B cell (primary cell): Measurements from ENCODE around the gene PRR20C. TPM values are rescaled to one million over a fixed set of nuclear protein-coding genes. Genes with fewer than 3 reads are reported as not detected.

Experiments
- ATAC-seq: fragments of 200-7000 bp; cut with Tn5 transposase; one replicate; pipeline ENCODE4 v1.10.0; 2021; ENCODE audit warnings: low read depth, mild to moderate bottlenecking, moderate number of reproducible peaks, moderate library complexity
- CTCF ChIA-PET: fragments of 350-600 bp; sonication (Branson Sonifier 250); formaldehyde crosslinking; loops from one replicate; lab custom pipeline; 2021; ENCODE audit warnings: antibody characterized with exemption, inconsistent platforms; lab: Charles Lee
- POLR2A ChIA-PET: fragments of 350-600 bp; sonication (Branson Sonifier 250); formaldehyde crosslinking; loops from one replicate; lab custom pipeline; 2021; ENCODE audit warnings: antibody characterized with exemption; lab: Charles Lee
- DNase-seq: peaks from one replicate; pipeline ENCODE4 v3.0.0; 2013
- H2AFZ ChIP-seq: 2 replicates; pipeline ENCODE4 v1.6.1; 2012; ENCODE audit warnings: mild to moderate bottlenecking, low read depth, low read length; ENCODE audit not compliant: insufficient read depth, poor library complexity, severe bottlenecking
- H3K27ac ChIP-seq, 2 donors: 1 replicate in 1 of 2; 2 replicates in 1 of 2; pipeline ENCODE4 v1.5.1; 2012 to 2013; ENCODE audit warnings: low read length in 2 of 2, mild to moderate bottlenecking in 2 of 2, moderate library complexity in 1 of 2
- H3K27me3 ChIP-seq, 4 experiments: fragments of 200-600 bp in 1 of 4; sonication (generic) in 1 of 4; replicated peaks in 1 of 4; 1 replicate in 2 of 4; 2 replicates in 2 of 4; pipeline versions ENCODE4 v1.6.1 to v1.7.0; 2013 to 2016; ENCODE audit warnings: low read length in 3 of 4, mild to moderate bottlenecking in 2 of 4, mixed read lengths in 1 of 4, moderate library complexity in 1 of 4; ENCODE audit not compliant: insufficient read depth in 4 of 4, control insufficient read depth in 3 of 4; ENCODE audit errors: control extremely low read depth in 1 of 4
- H3K36me3 ChIP-seq, 2 experiments: replicated peaks in 1 of 2; 1 replicate in 1 of 2; 2 replicates in 1 of 2; pipeline versions ENCODE4 v1.6.1 to v1.7.1; 2013; ENCODE audit warnings: low read length in 1 of 2; ENCODE audit not compliant: insufficient read depth in 2 of 2, control insufficient read depth in 1 of 2; ENCODE audit errors: control extremely low read depth in 1 of 2, extremely low read depth in 1 of 2
- H3K4me1 ChIP-seq, 2 donors: fragments of 200-600 bp in 1 of 2; sonication (generic) in 1 of 2; 1 replicate in 1 of 2; 2 replicates in 1 of 2; pipeline versions ENCODE4 v1.5.1 to v1.6.1; 2013 to 2017; ENCODE audit warnings: low read length in 2 of 2; ENCODE audit not compliant: control insufficient read depth in 2 of 2, insufficient read depth in 2 of 2
- H3K4me2 ChIP-seq: replicated peaks from 2 replicates; pipeline ENCODE3; 2012; ENCODE audit warnings: mild to moderate bottlenecking, low read depth, low read length; ENCODE audit not compliant: poor library complexity, severe bottlenecking
- H3K4me3 ChIP-seq, 5 experiments: fragments of 200-600 bp in 1 of 5; sonication (generic) in 1 of 5; 1 replicate in 3 of 5; 2 replicates in 2 of 5; pipeline versions ENCODE4 v1.5.1 to v1.7.0; 2011 to 2016; ENCODE audit warnings: low read length in 4 of 5, mild to moderate bottlenecking in 4 of 5, low read depth in 2 of 5, control low read depth in 1 of 5, moderate library complexity in 1 of 5; ENCODE audit not compliant: insufficient read depth in 1 of 5; ENCODE audit errors: control extremely low read depth in 1 of 5, extremely low read depth in 1 of 5
- H3K79me2 ChIP-seq: fragments of 200-600 bp; sonication (generic); one replicate; pipeline ENCODE4 v1.6.0; 2016; ENCODE audit warnings: low read length; ENCODE audit not compliant: control insufficient read depth, insufficient read depth
- H3K9ac ChIP-seq: fragments of 200-600 bp; sonication (generic); 2 replicates; pipeline ENCODE4 v1.6.1; 2017; ENCODE audit warnings: mild to moderate bottlenecking, low read length, moderate library complexity
- H3K9me3 ChIP-seq, 3 donors: one replicate each; pipeline versions ENCODE4 v1.6.1 to v1.7.1; 2013; ENCODE audit warnings: low read length in 2 of 3; ENCODE audit not compliant: control insufficient read depth in 2 of 3, insufficient read depth in 1 of 3; ENCODE audit errors: control extremely low read depth in 1 of 3
- H4K20me1 ChIP-seq: 2 replicates; pipeline ENCODE4 v1.6.0; 2012; ENCODE audit warnings: mild to moderate bottlenecking, low read length; ENCODE audit not compliant: insufficient read depth, control insufficient read depth, poor library complexity, severe bottlenecking
- H3K27ac Mint-ChIP-seq: one replicate; pipeline ENCODE4 v1.8.0; 2021; ENCODE audit warnings: mixed read lengths
- H3K27me3 Mint-ChIP-seq: one replicate; pipeline ENCODE4 v1.8.0; 2021; ENCODE audit warnings: mixed read lengths
- H3K4me1 Mint-ChIP-seq: one replicate; pipeline ENCODE4 v1.8.0; 2021; ENCODE audit warnings: mixed read lengths
- H3K4me3 Mint-ChIP-seq: one replicate; pipeline ENCODE4 v1.8.0; 2021; ENCODE audit warnings: mixed read lengths
- H3K9me3 Mint-ChIP-seq: one replicate; pipeline ENCODE4 v1.8.0; 2022; ENCODE audit warnings: mixed read lengths; ENCODE audit not compliant: insufficient read depth
- CTCF ChIP-seq: fragments of 200-600 bp; IDR thresholded peaks from one replicate; pipeline ENCODE4 v1.8.0; 2022; ENCODE audit warnings: antibody characterized with exemption, mild to moderate bottlenecking
- EZH2 ChIP-seq: IDR thresholded peaks from 2 replicates; pipeline ENCODE4 v1.6.1; 2012; ENCODE audit warnings: borderline replicate concordance, low read depth, mild to moderate bottlenecking, moderate library complexity, low read length; ENCODE audit not compliant: insufficient read depth, poor library complexity, severe bottlenecking
- WGBS: methylation state at CpG from one replicate; pipeline ENCODE4 v1.1.5; 2013; ENCODE audit warnings: missing lambda C conversion rate; ENCODE audit not compliant: insufficient coverage; 5-methylcytosine and 5-hydroxymethylcytosine counted together
- intact Hi-C: fragments of 100-400 bp; cut with micrococcal nuclease; formaldehyde crosslinking; loops from one replicate; pipeline ENCODE4 v1.10.0; 2022
- polyA plus RNA-seq: library from polyadenylated mRNA; depleted of rRNA; stranded (reverse); fragments of >200 nt; gene quantifications from 2 replicates; pipeline ENCODE4 v1.2.3, GENCODE V29; 2012
- small RNA-seq: library from RNA; depleted of rRNA; stranded (forward); fragments of <200 nt; gene quantifications from one replicate; pipeline ENCODE3, GENCODE V24; 2012; ENCODE audit warnings: low replicate concordance, low read depth; ENCODE audit not compliant: insufficient read length
- total RNA-seq, 2 donors: library from RNA; stranded (reverse); fragments of 120-200 nt in 1 of 2; gene quantifications; 1 replicate in 1 of 2; 2 replicates in 1 of 2; pipeline versions ENCODE4 v1.2.3 to v1.2.4, GENCODE V29; 2013 to 2022

PRR20C gene
- total and polyA plus RNA-seq, 2 donors (not counting 1 experiment from before 2014, with no cell fraction given): not detected

GRCh38 chr13:57191667-57192066, 37.8 kb downstream of the PRR20C start:
- TF ChIP-seq CTCF (no peak), EZH2 (no peak)
- Mint-ChIP-seq H3K9me3 (no peaks in the 10 kb centered on the region), H3K4me1 (no peaks in the 10 kb centered on the region), H3K4me3 (no peak overlapping the region), H3K27me3 (no peaks in the 10 kb centered on the region), H3K27ac (no peak overlapping the region)
- no peaks in the 10 kb centered on the region for H3K36me3 ChIP-seq
- DNase-seq (no peak), ATAC-seq (no peak)
- H3K4me2 ChIP-seq: no peak overlapping the region
- no peak overlapping the region for H3K27ac ChIP-seq
- H3K9ac ChIP-seq: no peak overlapping the region
- intact Hi-C loops: no loop called here
- H3K4me3 ChIP-seq: no peak overlapping the region
- ChIA-PET CTCF (no interaction called here), POLR2A (no interaction called here)
- H2AFZ ChIP-seq: no peak overlapping the region
- no peaks in the 10 kb centered on the region for H4K20me1 ChIP-seq
- no peaks in the 10 kb centered on the region for H3K4me1 ChIP-seq
- no peaks in the 10 kb centered on the region for H3K27me3 ChIP-seq
- no CpG with 5 or more reads among the region's 1 CpG for WGBS
- H3K9me3 ChIP-seq: no peaks in the 10 kb centered on the region
- H3K79me2 ChIP-seq: no peaks in the 10 kb centered on the region

Small RNAs within 50 kb of the gene (small RNA-seq; reads per million reads assigned to genes)
- not detected for gene PRR20FP

Other genes starting within 250 kb of the PRR20C start
- not detected in 2 replicates for gene PRR20A, start 13.1 kb upstream of the PRR20C start, total RNA-seq
- gene PRR20A, start 13.1 kb upstream of the PRR20C start, polyA plus RNA-seq: not detected in 2 replicates
- gene PRR20B, start 6.6 kb upstream of the PRR20C start, total RNA-seq: not detected in 2 replicates
- gene PRR20B, start 6.6 kb upstream of the PRR20C start, polyA plus RNA-seq: not detected in 2 replicates
- gene PRR20D, start 6.6 kb downstream of the PRR20C start, total RNA-seq: not detected in 2 replicates
- not detected in 2 replicates for gene PRR20D, start 6.6 kb downstream of the PRR20C start, polyA plus RNA-seq
- gene PRR20E, start 13.1 kb downstream of the PRR20C start, total RNA-seq: not detected in 2 replicates
- not detected in 2 replicates for gene PRR20E, start 13.1 kb downstream of the PRR20C start, polyA plus RNA-seq